ENCODE results near the gene CELF4.
A peak's percentile ranks its signal among the peaks of the same experiment; 100 is the strongest.

CELF4 gene

DNA sequence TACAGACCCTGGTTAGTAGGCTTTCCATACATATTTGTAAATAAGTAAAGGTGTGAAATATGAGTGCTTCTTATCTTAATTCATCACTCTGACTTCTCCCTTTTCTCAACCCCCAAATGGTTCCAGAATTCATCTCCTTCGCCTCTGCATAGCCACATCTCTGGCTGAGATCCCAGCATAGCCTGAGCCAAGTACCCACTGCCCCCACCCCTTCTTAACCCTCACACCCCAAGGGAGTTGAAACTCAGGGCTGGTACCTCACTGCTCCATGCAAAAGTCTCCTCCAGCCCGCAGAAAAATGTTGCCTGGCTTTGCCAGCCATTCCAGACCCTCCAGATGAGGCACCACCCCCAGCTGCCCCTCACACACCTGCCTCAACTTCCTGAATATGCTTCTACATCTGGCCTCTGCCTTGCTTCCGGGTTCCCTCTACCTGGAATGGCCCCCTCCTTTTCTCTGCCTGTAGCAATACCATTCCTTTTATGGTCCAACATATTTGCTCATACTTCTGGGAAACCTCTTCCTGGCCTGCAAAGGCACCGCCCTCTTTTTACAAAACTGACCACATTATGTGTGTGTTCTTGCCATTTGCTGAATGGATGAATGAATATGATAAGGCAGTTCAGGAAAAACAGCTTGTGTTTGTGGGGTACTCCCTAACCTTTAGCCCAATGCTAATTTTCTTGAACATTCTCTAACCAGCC is 112.8 kb downstream of the CELF4 start:
- H3K27me3 ChIP-seq: no peaks in the 10 kb centered on the region
- H3K4me3 ChIP-seq (ENCODE audit: low read depth, low read length): no peak overlapping the region
- no peak for TF ChIP-seq CTCF (IDR thresholded peaks at IDR 0.05; ENCODE audit: low read depth, low read length)
- no peaks in the 10 kb centered on the region for H3K36me3 ChIP-seq
- no peak for DNase-seq
- H3K4me1 ChIP-seq: peaks cover 24% of the 10 kb centered on the region
- H3K9me3 ChIP-seq: no peaks in the 10 kb centered on the region

DNA sequence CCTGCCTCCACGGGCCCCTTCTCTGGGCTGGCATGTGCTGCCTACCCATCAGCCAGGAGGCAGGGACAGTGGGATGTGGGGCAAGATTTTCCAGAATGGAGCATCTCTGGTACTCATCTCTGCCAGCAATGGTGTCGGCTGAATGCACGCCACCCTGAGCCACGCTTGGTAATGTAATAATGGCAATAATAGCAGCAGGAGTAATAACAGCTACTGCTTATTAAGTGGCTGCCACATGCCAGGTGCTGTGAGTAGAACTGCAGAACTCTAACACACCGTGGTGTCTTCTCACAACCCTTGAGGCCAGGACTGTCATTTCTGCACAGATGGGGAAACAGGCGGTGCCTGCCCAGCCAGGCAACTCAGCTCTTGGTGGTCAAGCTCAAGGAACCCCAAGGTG is 113.6 kb downstream of the CELF4 start:
- Histone ChIP-seq H3K9me3 (no peaks in the 10 kb centered on the region), H3K27me3 (no peaks in the 10 kb centered on the region), H3K36me3 (no peaks in the 10 kb centered on the region), H3K4me3 (ENCODE audit: low read depth, low read length) (no peak overlapping the region), H3K4me1 (peaks cover 24% of the 10 kb centered on the region)
- TF ChIP-seq CTCF (IDR thresholded peaks at IDR 0.05; ENCODE audit: low read depth, low read length): no peak
- peak; percentile 14 for DNase-seq

GRCh38 chr18:37451239-37451825 is 114.3 kb downstream of the CELF4 start:
- no peak overlapping the region for H3K4me3 ChIP-seq (ENCODE audit: low read depth, low read length)
- H3K9me3 ChIP-seq: no peaks in the 10 kb centered on the region
- DNase-seq: no peak
- H3K27me3 ChIP-seq: no peaks in the 10 kb centered on the region
- no peak for TF ChIP-seq CTCF (IDR thresholded peaks at IDR 0.05; ENCODE audit: low read depth, low read length)
- peaks cover 24% of the 10 kb centered on the region for H3K4me1 ChIP-seq
- H3K36me3 ChIP-seq: no peaks in the 10 kb centered on the region

DNA sequence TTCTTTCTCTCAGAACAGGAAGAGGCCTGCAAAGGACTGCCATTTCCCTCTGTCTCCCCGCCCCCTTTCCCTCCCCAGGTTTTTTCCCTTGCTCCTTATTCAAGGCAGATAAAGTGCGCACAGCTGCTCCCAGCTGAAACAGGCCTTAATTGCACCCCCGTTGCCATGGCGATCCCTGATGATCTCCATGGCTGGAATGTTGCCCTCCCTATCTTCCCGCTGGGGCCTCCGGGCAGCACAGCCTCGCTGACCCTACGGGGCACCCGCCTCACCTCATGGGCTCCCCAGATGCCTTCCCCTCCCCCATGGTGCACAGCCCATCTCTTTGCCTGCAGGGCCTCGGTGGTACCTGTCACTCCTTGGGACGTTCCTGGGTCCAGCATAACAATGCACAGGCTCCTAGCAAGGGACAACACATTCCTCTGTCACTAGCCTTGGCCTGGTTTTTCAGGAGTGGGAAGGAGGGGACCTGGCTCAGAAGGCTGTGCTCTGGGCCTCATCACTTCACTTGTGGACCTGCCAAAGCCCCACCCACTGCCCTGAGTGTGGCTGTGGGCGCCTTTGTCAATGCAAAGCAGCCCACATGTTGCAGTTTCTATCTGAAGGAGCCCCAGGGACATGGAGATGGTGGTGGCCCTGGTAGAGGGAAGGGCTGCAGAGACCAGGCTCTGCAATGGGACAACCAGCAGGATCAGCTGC is 115.0 kb downstream of the CELF4 start:
- H3K4me3 ChIP-seq (ENCODE audit: low read depth, low read length): no peak overlapping the region
- DNase-seq: peak; percentile 54
- no peak for TF ChIP-seq CTCF (IDR thresholded peaks at IDR 0.05; ENCODE audit: low read depth, low read length)

GRCh38 chr18:37449618-37450017 is 116.0 kb downstream of the CELF4 start:
- TF ChIP-seq CTCF (IDR thresholded peaks at IDR 0.05; ENCODE audit: low read depth, low read length): no peak
- DNase-seq: no peak
- Histone ChIP-seq H3K27me3 (no peaks in the 10 kb centered on the region), H3K9me3 (no peaks in the 10 kb centered on the region), H3K4me1 (peaks cover 33% of the 10 kb centered on the region), H3K36me3 (no peaks in the 10 kb centered on the region), H3K4me3 (ENCODE audit: low read depth, low read length) (no peak overlapping the region)

More for the DNA sequence above, 115.0 kb downstream of the CELF4 start:
- Histone ChIP-seq H3K36me3 (no peaks in the 10 kb centered on the region), H3K27me3 (no peaks in the 10 kb centered on the region), H3K4me1 (peaks cover 24% of the 10 kb centered on the region), H3K9me3 (no peaks in the 10 kb centered on the region)

- Histone ChIP-seq H3K27me3 (no peaks in the 10 kb centered on the region), H3K4me1 (peaks cover 33% of the 10 kb centered on the region), H3K9me3 (no peaks in the 10 kb centered on the region), H3K4me3 (ENCODE audit: low read depth, low read length) (no peak overlapping the region), H3K36me3 (no peaks in the 10 kb centered on the region)
- no peak for TF ChIP-seq CTCF (IDR thresholded peaks at IDR 0.05; ENCODE audit: low read depth, low read length)
- DNase-seq: no peak
These were observed 116.7 kb downstream of the CELF4 start for GRCh38 chr18:37448946-37449345.
